DND-41 (cell line): ENCODE results near the gene ISG15.

ENCODE experiments used
- CTCF ChIP-seq: IDR thresholded peaks from 2 replicates; pipeline ENCODE4 v1.5.1; 2012; ENCODE audit warnings: borderline replicate concordance, low read length, moderate library complexity, mild to moderate bottlenecking; ENCODE audit not compliant: poor library complexity, severe bottlenecking; ENCODE audit errors: extremely low read depth
- EZH2 ChIP-seq: IDR thresholded peaks from 3 replicates; pipeline ENCODE4 v1.6.1; 2012; ENCODE audit warnings: borderline replicate concordance, low read depth, mild to moderate bottlenecking, moderate library complexity, low read length, inconsistent platforms; ENCODE audit not compliant: severe bottlenecking

GRCh38 chr1:1004420-1004779 lies 8.9 kb upstream of the ISG15 start:
- TF ChIP-seq CTCF (no peak), EZH2 (no peak)
